Prostate gland (tissue), 2 donors: ENCODE measurements around the gene C5orf15.

Source experiments
- POLR2A ChIP-seq: fragments of 450-650 bp; IDR thresholded peaks from one replicate; pipeline ENCODE4 v1.6.1; 2016; ENCODE audit warnings: antibody characterized with exemption, mild to moderate bottlenecking
- POLR2AphosphoS5 ChIP-seq: sonication (generic); formaldehyde crosslinking; IDR thresholded peaks from one replicate; pipeline ENCODE4 v1.6.1; 2017; ENCODE audit warnings: antibody characterized with exemption
- TF ChIP-seq, protein P1 (sequence below), 4 experiments: fragments of 200-600 bp in 2 of 4; fragments of 450-650 bp in 2 of 4; sonication (generic) in 2 of 4; IDR thresholded peaks; 1 replicate in 3 of 4; 2 replicates in 1 of 4; pipeline ENCODE4 v1.5.1; 2016 to 2019; ENCODE audit warnings: antibody characterized with exemption in 4 of 4, mild to moderate bottlenecking in 2 of 4, moderate library complexity in 2 of 4

GRCh38 chr5:133933169-133933509 lies 35.3 kb downstream of the C5orf15 start:
- TF ChIP-seq, protein P1, sequence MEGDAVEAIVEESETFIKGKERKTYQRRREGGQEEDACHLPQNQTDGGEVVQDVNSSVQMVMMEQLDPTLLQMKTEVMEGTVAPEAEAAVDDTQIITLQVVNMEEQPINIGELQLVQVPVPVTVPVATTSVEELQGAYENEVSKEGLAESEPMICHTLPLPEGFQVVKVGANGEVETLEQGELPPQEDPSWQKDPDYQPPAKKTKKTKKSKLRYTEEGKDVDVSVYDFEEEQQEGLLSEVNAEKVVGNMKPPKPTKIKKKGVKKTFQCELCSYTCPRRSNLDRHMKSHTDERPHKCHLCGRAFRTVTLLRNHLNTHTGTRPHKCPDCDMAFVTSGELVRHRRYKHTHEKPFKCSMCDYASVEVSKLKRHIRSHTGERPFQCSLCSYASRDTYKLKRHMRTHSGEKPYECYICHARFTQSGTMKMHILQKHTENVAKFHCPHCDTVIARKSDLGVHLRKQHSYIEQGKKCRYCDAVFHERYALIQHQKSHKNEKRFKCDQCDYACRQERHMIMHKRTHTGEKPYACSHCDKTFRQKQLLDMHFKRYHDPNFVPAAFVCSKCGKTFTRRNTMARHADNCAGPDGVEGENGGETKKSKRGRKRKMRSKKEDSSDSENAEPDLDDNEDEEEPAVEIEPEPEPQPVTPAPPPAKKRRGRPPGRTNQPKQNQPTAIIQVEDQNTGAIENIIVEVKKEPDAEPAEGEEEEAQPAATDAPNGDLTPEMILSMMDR (IDR thresholded peaks at IDR 0.05): no peak
- TF ChIP-seq POLR2A (no peak), POLR2AphosphoS5 (no peak)
